Large intestine (tissue), 3 donors: ENCODE results near the gene FAM72D. TPM values are rescaled to one million over a fixed set of nuclear protein-coding genes. Genes with fewer than 3 reads are reported as not detected.
"Not testable (repeated sequence)": the region's sequence is repeated elsewhere in the genome, so short reads cannot be mapped to it uniquely, and the experiment has no call there.

ENCODE experiments used
- DNase-seq, 2 donors: peaks; one replicate each; pipeline versions ENCODE4 v3.0.0 to v3.0.0-alpha.2; 2013
- H3K27ac ChIP-seq: one replicate; pipeline ENCODE4 v1.5.1; 2013; ENCODE audit warnings: low read length
- H3K27me3 ChIP-seq: 2 replicates; pipeline ENCODE4 v1.6.1; 2013; ENCODE audit warnings: low read length; ENCODE audit not compliant: control insufficient read depth, insufficient read depth
- H3K36me3 ChIP-seq: 2 replicates; pipeline ENCODE4 v1.6.1; 2013; ENCODE audit warnings: low read length; ENCODE audit not compliant: control insufficient read depth, insufficient read depth
- H3K4me1 ChIP-seq: one replicate; pipeline ENCODE4 v1.6.1; 2013; ENCODE audit warnings: low read length; ENCODE audit not compliant: control insufficient read depth, insufficient read depth
- H3K4me3 ChIP-seq: one replicate; pipeline ENCODE4 v1.5.1; 2013; ENCODE audit warnings: low read length
- H3K9me3 ChIP-seq: one replicate; pipeline ENCODE4 v1.6.1; 2013; ENCODE audit warnings: mild to moderate bottlenecking, low read depth, low read length, moderate library complexity; ENCODE audit not compliant: control insufficient read depth
- WGBS: methylation state at CpG from one replicate; pipeline ENCODE4 v1.1.5; 2013; ENCODE audit warnings: low lambda C conversion rate; ENCODE audit not compliant: insufficient coverage; 5-methylcytosine and 5-hydroxymethylcytosine counted together
- polyA plus RNA-seq: library from polyadenylated mRNA; unstranded; fragments of 120-200 nt; gene quantifications from one replicate; pipeline ENCODE4 v1.2.1, GENCODE V29; 2013

Gene FAM72D
- polyA plus RNA-seq, 1 donor, result 1.2 TPM

GRCh38 chr1:145093517-145094149 lies 2.1 kb upstream of the FAM72D start:
- not testable (repeated sequence) for H3K27me3 ChIP-seq, H3K9me3 ChIP-seq, H3K27ac ChIP-seq, H3K4me1 ChIP-seq, H3K36me3 ChIP-seq
- DNase-seq, result peak; percentile 9 to 14
- peak overlapping the region; percentile 13 for H3K4me3 ChIP-seq
- WGBS, result no CpG with 5 or more reads among the region's 47 CpGs

GRCh38 chr1:145094655-145095211 lies 1.0 kb upstream of the FAM72D start:
- no CpG with 5 or more reads among the region's 46 CpGs for WGBS

GRCh38 chr1:145101725-145102124 lies 6.0 kb downstream of the FAM72D start:
- H3K27me3 ChIP-seq, result not testable (repeated sequence)

More at GRCh38 chr1:145094655-145095211, 1.0 kb upstream of the FAM72D start:
- H3K4me1 ChIP-seq, DNase-seq, H3K9me3 ChIP-seq, H3K36me3 ChIP-seq, H3K27ac ChIP-seq, H3K27me3 ChIP-seq: not testable (repeated sequence)
- H3K4me3 ChIP-seq, result peak overlapping the region; percentile 31

DNA sequence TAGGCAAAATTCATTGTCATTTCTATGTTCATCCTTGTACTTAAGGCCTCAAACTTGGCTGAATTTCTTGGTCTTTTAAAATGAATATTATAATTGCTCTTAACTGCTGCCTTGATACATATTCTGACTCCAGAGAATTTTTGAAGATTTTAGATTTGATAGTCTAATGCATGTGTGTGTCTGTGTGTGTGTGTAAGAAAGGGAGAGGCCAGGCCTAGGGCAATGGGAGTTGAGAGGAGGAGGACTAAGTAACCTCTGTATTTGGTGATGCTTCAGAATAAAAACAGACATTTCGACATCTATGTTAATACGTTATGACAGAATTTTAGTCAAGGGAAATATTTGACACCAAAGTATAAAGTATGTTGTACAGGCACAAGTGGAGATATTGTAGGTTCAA lies 7.5 kb downstream of the FAM72D start:
- whole genome bisulfite sequencing, result no CpG with 5 or more reads among the region's 2 CpGs
- H3K27ac ChIP-seq, result not testable (repeated sequence)

More at GRCh38 chr1:145101725-145102124, 6.0 kb downstream of the FAM72D start:
- H3K27ac ChIP-seq, H3K4me1 ChIP-seq, H3K9me3 ChIP-seq, H3K36me3 ChIP-seq, H3K4me3 ChIP-seq, DNase-seq: not testable (repeated sequence)
- no CpG with 5 or more reads among the region's 1 CpG for WGBS

GRCh38 chr1:145111674-145112073 lies 15.9 kb downstream of the FAM72D start:
- H3K27ac ChIP-seq, H3K9me3 ChIP-seq, H3K4me1 ChIP-seq, DNase-seq, H3K4me3 ChIP-seq, H3K27me3 ChIP-seq, H3K36me3 ChIP-seq: not testable (repeated sequence)
- no CpG with 5 or more reads among the region's 3 CpGs for WGBS

More for the DNA sequence above, 7.5 kb downstream of the FAM72D start:
- H3K4me1 ChIP-seq, H3K4me3 ChIP-seq, H3K9me3 ChIP-seq, DNase-seq, H3K36me3 ChIP-seq, H3K27me3 ChIP-seq: not testable (repeated sequence)

DNA sequence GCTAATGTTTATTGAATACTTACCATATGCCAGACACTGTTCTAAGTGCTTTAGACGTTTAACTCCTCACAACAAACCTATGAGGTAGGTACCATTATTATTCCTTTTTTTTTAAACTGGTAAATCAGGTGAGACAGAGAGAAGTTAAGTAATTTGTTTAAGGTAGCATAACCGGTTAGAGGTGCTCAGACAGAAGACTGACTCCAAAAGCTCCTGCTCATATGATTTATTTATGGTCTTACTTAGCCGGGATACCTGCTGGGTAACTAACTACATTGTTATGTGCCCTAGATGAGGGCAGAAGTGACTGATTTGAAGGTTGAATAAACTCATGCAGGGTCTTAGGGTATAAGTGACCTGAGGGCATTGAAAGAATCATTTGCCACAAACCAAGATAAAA lies 16.9 kb downstream of the FAM72D start:
- DNase-seq, H3K9me3 ChIP-seq, H3K4me1 ChIP-seq, H3K4me3 ChIP-seq, H3K27me3 ChIP-seq, H3K36me3 ChIP-seq, H3K27ac ChIP-seq: not testable (repeated sequence)
- no CpG with 5 or more reads among the region's 3 CpGs for WGBS

DNA sequence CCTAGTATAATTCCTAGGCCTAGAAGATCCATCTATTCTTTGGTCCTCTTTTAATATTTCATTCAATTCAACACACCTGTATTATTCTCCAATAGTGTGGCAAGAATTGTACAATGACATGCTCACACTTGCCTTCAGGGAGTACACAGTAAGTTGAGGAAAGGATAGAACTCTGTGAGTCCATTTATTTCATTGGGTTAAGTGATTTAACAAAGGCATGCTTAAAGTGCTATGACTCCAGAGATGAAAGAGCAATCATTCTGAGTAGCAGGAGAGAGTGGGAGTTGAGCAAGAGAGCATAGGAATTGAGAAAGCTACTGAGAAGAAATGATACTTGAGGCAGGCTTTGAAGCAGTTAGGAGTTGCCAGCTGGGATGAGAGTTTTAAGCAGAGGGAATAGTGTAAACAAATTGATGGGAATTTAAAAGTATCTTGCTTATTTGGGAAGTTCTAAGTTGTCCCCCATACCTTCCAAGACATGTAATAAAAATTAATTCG lies 18.8 kb downstream of the FAM72D start:
- not testable (repeated sequence) for H3K27ac ChIP-seq, H3K27me3 ChIP-seq, H3K4me3 ChIP-seq, DNase-seq, H3K36me3 ChIP-seq, H3K9me3 ChIP-seq, H3K4me1 ChIP-seq
- no CpG with 5 or more reads among the region's 1 CpG for WGBS

DNA sequence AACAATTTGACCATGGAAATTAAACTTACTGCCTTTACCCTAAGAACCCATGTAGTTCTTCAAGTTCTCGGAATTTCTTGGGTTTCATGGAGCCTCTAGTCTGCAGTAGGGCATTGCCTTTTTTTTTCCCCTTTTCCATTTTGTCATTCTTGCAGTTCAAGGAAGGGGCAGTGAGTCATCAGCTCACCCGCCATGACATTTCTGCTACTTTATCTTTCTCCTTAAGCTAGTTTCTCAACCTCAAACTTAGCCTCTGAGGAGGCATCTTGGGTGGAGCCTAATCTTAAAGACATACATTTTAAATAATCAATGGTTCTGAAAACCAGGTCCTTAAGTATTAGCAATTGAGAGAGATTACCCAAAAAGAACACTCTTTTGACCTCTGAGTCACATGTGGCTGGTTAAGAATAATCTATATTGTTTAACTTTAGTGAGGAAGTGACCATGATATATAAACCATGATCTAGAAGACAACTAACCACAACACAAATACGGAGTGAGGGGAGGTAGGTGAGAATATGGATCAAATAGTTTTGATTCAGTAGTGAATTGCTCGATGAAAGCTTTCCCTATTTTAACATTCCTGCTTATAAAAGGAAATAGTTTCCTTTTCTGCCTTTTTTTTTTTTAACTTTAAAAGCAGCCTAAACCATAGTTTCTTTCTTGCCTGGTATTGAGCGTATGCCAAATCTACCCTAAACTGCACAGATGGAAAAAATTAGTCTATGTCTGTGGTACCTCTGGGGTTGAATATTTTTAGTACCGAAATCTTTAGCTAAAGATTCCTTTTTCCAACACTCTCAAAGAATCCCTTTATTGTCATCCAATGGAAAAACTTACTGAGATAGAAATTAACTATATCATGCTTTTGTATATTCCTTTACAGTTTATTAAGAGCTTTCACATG lies 20.1 kb downstream of the FAM72D start:
- WGBS, result no CpG with 5 or more reads among the region's 6 CpGs
- H3K4me3 ChIP-seq, H3K4me1 ChIP-seq, H3K9me3 ChIP-seq, H3K27ac ChIP-seq, H3K27me3 ChIP-seq, DNase-seq, H3K36me3 ChIP-seq: not testable (repeated sequence)

- WGBS, result no CpG with 5 or more reads among the region's 3 CpGs
- H3K36me3 ChIP-seq, H3K27me3 ChIP-seq, H3K4me1 ChIP-seq, H3K9me3 ChIP-seq, H3K27ac ChIP-seq, DNase-seq, H3K4me3 ChIP-seq: not testable (repeated sequence)
Observed at GRCh38 chr1:145119842-145120241, 24.1 kb downstream of the FAM72D start.

GRCh38 chr1:145122344-145123061 lies 26.7 kb downstream of the FAM72D start:
- not testable (repeated sequence) for H3K36me3 ChIP-seq, H3K4me3 ChIP-seq, DNase-seq, H3K4me1 ChIP-seq, H3K9me3 ChIP-seq, H3K27ac ChIP-seq, H3K27me3 ChIP-seq
- no CpG with 5 or more reads among the region's 7 CpGs for WGBS
